SK-N-MC (cell line): Measurements from ENCODE around the gene SYT12.

Experiments
- EZH2 ChIP-seq: fragments of 200-600 bp; sonication (generic); IDR thresholded peaks from one replicate; pipeline ENCODE4 v1.6.1; 2017; ENCODE audit warnings: antibody characterized with exemption
- FOXP2 ChIP-seq: optimal IDR thresholded peaks from 2 replicates; pipeline ENCODE3; 2011; ENCODE audit warnings: mild to moderate bottlenecking, moderate library complexity; ENCODE audit not compliant: insufficient read depth; ENCODE audit errors: extremely low read length, control extremely low read depth
- POLR2AphosphoS5 ChIP-seq: IDR thresholded peaks from 2 replicates; pipeline ENCODE4 v1.6.1; 2012; ENCODE audit warnings: mild to moderate bottlenecking, low read depth, low read length, borderline replicate concordance

GRCh38 chr11:67051180-67051893 lies 28.4 kb downstream of the SYT12 start:
- no peak for TF ChIP-seq EZH2
- TF ChIP-seq POLR2AphosphoS5, result no peak
- no peak for TF ChIP-seq FOXP2
